ENCODE results near the gene ANKS1B.

GRCh38 chr12:99234702-99235101 is 750.0 kb downstream of the ANKS1B start:
- TF ChIP-seq CTCF (IDR thresholded peaks at IDR 0.05) = no peak
- TF ChIP-seq POLR2AphosphoS5 (IDR thresholded peaks at IDR 0.05; ENCODE audit: low read depth, low read length) = no peak
- TF ChIP-seq REST (IDR thresholded peaks at IDR 0.05; ENCODE audit: insufficient read depth in 1 of 2, low read depth in 2 of 2, low read length in 1 of 2) = no peak
- no peak for TF ChIP-seq TCF7L2 (IDR thresholded peaks at IDR 0.05; ENCODE audit: low read depth, low read length)
